HG02870 (cell line): ENCODE measurements around the gene DNM1.
A peak's percentile ranks its signal among the peaks of the same experiment; 100 is the strongest.

Source experiments
- ATAC-seq: cut with Tn5 transposase; IDR thresholded peaks from one replicate; pipeline ENCODE4 v1.9.1; 2021; ENCODE audit warnings: mild to moderate bottlenecking, moderate library complexity; ENCODE audit not compliant: unreplicated experiment

The DNM1 gene

GRCh38 chr9:128204858-128205257 lies 1.7 kb downstream of the DNM1 start:
- ATAC-seq: no peak

DNA sequence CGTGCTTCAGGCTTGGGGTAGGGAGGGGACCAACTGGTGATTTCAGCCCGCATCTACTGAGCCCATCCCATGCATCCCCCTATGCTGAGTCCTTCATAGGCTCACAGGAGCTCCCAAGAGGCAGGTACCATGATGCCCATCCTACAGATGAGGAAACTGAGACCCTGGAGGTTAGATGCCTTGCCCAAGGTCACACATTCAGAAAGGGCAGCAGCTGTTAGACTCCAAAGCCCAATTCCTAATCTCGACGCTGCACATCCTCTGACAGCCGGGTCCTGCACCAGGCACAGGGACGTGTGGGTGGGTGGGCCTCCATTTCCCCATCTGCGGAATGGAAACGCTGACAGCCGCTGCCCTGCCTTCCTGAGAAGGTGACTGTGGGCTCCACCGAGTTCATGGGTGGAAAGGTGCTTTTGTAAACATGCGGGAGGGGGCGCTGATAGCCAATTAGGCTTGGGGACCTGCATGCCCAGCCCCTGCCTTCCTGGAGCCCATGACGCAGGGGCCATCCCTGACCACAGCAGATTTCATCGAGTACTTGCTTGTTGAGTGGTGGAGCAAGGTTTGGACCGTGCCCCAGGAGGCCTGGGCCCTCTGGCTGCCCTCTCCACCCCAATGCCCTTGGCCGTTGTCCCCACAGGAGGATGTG lies 2.2 kb downstream of the DNM1 start:
- ATAC-seq: no peak

DNA sequence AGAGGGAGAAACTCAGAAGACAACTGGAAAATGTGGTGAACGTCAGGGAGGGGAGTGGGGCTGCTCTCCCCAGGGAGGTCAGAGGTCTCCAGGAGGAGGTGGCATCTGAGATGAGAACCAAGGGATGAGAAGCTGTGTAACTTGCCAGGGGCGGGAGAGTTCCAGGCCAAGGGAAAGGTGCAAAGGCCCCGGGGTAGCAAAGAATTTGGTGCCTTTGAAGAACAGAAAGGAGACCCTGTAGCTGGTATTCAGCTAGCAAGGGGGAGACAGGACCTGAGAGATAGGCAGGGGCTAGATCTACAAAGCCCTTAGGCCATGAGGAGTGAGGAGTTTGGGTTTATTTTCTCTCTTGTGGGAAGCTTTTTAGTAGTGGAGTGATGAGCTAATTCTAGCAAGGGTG lies 3.3 kb downstream of the DNM1 start:
- no peak for ATAC-seq

DNA sequence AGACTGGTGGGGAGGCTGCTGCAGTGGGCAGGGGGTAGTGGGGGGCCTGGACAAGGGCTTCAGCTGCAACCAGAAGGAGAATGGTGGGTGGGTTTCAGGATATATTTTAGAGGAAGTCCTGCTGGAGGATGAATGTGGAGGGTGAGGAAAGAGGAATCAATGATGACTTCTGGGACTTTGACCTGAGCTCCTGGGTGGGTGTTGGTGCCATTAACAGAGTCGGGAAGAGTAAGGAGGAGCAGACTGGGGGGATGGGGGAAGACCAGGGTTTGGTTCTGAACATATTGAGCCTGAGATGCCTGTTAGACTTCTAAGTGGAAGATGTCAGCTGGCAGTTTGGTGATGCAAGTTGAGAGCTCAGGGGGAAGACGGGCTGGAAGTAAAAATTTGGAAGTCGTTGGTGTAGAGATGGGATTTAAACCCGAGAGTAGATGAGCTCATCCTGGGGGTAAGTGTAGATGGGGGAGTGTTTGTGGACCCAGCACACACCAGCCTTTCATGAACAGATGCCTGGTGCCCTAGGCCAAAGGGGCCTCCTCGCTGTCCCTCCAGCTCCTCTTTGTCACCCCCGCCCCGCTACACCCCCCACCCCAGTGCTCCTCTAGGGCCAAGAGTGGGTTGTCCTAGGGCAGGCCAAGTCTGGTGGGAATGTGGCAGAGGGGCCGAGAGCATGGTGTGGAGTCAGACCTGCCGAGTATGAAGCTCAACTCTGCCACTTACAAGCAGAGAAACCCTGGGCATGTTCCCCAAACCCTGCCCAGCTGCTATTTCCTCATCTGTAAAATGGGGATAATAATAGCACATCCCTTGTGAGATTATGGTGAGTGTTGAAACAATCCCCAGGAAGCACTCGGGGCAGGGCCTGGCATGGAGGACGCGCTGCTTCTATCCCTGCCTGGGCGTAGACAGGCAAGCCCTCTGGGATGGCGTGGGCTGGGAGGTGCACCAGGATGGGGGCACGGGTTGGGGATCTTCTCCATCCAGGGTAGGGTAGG lies 4.0 kb downstream of the DNM1 start:
- ATAC-seq: no peak

- no peak for ATAC-seq
Measured at GRCh38 chr9:128208386-128208785, 5.2 kb downstream of the DNM1 start.

GRCh38 chr9:128208946-128209669 lies 5.9 kb downstream of the DNM1 start:
- ATAC-seq: no peak

DNA sequence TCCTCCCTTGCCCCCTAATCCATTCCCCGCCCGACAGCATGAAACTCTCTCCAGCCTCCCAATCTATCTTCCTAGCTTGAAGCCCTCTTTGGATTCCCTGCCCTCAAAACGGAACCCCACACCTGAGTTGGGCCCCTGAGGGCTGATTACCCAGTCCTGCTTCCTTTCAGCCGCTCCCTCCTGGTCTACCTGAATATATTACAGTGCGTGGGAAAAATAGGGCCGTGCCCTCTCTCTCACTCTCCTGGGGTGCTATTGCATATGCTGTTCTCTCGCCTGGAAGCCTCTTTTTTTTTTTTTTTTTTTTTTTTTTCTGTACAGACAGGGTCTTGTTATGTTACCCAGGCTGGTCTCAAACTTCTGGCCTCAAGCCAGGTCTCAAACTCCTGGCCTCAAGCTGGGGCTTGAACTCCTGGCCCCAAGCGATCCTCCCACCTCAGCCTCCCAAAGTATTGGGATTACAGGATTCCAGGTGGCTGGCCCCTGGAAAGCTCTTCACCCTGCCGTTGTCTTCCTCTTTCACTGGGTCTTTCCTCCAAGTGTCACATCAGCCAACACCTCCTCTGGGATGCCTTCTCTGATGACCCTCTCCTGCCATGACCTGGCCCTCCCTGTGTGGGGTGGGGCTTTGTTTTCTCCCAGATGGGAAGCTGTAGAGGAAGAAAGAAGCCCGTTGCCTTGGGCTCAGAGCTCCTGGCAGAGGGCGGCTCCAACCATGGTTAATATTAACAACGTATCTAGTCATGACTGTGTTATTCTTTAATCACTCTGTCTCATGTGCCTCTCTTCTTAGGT lies 8.2 kb downstream of the DNM1 start:
- no peak for ATAC-seq

GRCh38 chr9:128211981-128212281 lies 8.8 kb downstream of the DNM1 start:
- no peak for ATAC-seq

DNA sequence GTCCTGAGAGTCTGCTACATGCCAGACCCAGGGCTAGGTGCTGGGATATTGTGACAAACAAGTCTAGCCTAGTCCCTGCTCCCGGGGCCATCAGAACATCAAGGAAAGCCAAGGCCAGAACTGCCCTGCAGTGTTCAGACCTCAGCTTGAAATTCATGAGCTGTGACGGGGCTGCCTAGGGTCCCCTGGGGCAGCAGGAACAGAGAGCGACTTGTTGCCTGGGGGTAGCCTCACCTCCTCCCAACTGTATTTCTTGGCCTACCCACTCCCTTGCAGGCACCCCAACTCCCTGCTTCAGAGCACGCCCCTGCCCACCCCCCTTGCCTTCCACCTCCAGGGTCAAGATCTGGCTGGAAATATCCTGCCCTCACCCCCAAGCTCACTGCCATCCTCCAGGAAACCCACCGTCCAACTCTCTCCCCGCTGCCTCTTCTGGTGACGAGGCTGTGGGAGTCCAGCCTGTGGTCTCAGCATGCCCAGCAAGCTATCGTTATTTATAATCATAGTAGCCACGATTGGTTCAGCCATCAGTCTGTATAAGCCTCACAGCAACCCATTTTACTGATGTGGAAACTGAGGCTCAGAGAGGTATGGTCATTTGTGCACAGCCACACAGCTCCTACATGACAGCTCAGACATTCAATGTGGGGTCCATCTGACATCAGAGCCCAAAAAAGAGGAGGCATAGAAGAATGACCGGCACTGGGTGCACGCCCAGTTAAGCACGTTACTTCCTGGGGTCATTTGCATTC lies 10.7 kb downstream of the DNM1 start:
- no peak for ATAC-seq

GRCh38 chr9:128214571-128215490 lies 11.7 kb downstream of the DNM1 start:
- no peak for ATAC-seq

DNA sequence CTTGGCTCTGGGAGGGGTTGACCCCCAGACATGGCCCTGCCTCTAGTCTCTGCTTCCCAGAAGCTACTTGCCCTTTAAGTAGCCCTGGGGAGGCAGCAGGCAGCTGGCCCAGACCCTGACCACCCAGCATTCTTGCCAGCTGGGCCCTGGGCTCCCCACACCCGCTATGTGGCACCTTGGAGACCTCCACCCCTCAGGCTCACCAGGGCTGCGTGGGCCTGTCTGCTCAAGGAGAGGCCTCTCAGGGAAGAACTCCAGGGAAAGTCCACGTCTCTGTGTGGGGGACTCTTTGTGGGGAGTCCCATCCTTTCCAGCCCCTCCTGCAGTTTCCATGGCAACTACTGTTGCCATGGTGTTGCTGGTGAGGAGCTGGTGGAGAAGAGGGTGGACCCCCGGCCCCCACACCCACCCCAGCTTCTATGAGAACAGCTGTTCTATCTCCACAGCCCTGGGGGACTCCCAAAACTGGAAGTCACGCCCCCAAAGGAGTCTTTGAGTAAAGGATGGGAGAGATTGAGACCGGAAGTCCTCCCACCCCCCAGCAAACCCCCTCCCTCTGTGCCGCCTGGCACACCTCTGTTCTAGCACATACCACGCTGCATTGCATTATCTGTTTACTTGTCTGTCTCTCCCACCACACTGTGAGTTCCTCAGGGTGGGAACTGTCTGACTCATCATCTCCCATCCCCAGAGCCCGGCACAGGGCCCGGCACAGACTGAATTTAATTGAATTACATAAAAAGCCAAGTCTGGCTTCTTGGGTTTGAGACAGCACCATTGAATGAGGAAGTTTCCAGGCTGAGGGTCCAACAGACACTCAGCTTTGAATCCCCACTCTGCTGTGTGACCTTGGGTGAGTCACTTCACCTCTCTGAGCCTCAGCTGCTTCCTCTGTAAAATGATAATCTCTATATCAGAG lies 12.6 kb downstream of the DNM1 start:
- no peak for ATAC-seq

DNA sequence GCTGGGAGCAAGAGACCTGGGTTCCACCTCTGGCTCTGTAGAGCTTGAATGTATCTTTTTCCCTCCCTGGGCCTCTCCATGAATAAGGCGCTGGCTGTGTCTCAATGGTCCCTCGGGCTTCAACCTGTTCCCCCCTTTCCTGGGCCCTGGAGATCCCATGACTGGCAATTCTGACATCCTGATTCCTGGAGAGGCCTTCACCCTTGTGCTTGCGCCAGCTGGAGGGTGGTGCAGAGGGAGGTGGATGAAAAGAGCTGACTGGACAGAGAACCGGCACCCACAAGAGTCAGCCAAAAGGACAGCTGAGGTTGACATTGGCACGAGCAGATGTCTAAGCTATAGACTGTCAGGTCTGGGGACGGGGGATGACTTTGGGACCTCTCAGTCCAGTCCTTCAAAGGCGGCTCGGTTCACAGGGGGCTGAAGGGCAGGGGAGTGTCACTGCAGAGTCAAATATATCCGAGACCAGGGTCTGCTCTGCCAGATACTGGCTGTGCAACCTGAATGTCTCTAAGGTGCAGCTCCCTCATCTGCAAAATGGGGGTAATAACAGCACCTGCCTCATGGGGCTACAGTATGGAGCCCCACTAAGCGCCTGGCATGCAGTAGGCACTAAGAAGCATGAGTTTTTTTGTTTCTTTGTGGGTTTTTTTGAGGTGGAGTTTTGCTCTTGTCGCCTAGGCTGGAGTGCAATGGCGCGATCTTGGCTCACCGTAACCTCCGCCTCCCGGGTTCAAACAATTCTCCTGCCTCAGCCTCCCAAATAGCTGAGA lies 13.8 kb downstream of the DNM1 start:
- no peak for ATAC-seq

DNA sequence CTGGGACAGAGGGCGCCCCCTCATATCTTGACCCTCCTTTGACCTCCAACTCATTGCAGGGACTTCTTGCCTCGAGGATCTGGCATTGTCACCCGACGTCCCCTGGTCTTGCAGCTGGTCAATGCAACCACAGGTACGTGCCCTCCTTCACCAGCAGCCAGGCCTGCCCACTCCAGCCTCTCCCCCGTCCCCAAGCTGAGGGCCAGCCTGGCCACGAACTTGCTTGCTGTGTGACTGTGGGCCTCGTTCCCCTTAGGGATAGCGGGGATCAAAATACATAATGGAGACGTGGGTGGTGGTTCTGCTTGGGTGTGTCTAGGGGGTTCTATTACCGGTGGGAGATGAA lies 15.0 kb downstream of the DNM1 start:
- ATAC-seq: no peak

- peak; percentile 89 for ATAC-seq
Measured at GRCh38 chr9:128218518-128219389, 15.6 kb downstream of the DNM1 start.

GRCh38 chr9:128219831-128220230 lies 16.7 kb downstream of the DNM1 start:
- no peak for ATAC-seq

GRCh38 chr9:128222026-128222425 lies 18.8 kb downstream of the DNM1 start:
- ATAC-seq: no peak
